ENCODE data around the gene ARHGAP29. TPM values are rescaled to one million over a fixed set of nuclear protein-coding genes. Genes with fewer than 3 reads are reported as not detected.
A peak's percentile ranks its signal among the peaks of the same experiment; 100 is the strongest.

The ARHGAP29 gene
- total RNA-seq, 1 experiment from 2014 or later, result 161 TPM

DNA sequence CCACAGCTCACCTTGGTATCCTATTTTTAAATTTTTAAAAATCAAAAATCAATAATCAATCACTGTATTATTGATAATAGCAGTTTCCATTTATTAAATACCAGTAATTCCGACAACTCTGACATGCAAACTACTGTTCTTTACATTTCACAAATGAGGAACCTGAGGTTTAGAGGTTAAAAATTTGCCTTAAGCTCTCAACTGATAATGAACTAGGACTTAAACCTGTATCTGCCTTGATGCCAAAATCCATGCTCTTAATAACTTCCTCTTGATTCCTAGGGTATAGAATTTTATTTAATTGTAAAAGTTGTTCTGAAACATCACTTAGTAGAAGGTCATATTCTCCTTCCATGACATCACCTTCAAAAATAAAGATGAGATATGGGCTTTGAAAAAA is 5.6 kb downstream of the ARHGAP29 start:
- Histone ChIP-seq H3K9ac (ENCODE audit: low read length) (peak overlapping the region; percentile 26), H2AFZ (ENCODE audit: low read length) (no peak overlapping the region), H3K27ac (ENCODE audit: low read length) (peak overlapping the region; percentile 25), H3K4me2 (ENCODE audit: low read length) (peak overlapping the region; percentile 84), H3K9me3 (ENCODE audit: low read length) (no peaks in the 10 kb centered on the region), H3K9me2 (replicated peaks; ENCODE audit: low read length) (no peaks in the 10 kb centered on the region), H3F3A (ENCODE audit: low read length, unreplicated experiment) (peaks cover 8% of the 10 kb centered on the region), H3K27me3 (ENCODE audit: low read length) (no peaks in the 10 kb centered on the region), H3K79me2 (ENCODE audit: low read length) (peaks cover 100% of the 10 kb centered on the region), H3K4me1 (ENCODE audit: insufficient read depth, low read length) (peaks cover 70% of the 10 kb centered on the region), H4K20me1 (ENCODE audit: low read length) (peaks cover 91% of the 10 kb centered on the region), H3K4me3 (ENCODE audit: low read length) (peak overlapping the region; percentile 96), H3K36me3 (ENCODE audit: low read depth, low read length) (peaks cover 63% of the 10 kb centered on the region)
- TF ChIP-seq EZH2phosphoT487 (IDR thresholded peaks at IDR 0.05; ENCODE audit: borderline replicate concordance, low read length) (no peak), EZH2 (IDR thresholded peaks at IDR 0.05; ENCODE audit: low read length, unreplicated experiment) (no peak)
- TF ChIP-seq, protein P1, sequence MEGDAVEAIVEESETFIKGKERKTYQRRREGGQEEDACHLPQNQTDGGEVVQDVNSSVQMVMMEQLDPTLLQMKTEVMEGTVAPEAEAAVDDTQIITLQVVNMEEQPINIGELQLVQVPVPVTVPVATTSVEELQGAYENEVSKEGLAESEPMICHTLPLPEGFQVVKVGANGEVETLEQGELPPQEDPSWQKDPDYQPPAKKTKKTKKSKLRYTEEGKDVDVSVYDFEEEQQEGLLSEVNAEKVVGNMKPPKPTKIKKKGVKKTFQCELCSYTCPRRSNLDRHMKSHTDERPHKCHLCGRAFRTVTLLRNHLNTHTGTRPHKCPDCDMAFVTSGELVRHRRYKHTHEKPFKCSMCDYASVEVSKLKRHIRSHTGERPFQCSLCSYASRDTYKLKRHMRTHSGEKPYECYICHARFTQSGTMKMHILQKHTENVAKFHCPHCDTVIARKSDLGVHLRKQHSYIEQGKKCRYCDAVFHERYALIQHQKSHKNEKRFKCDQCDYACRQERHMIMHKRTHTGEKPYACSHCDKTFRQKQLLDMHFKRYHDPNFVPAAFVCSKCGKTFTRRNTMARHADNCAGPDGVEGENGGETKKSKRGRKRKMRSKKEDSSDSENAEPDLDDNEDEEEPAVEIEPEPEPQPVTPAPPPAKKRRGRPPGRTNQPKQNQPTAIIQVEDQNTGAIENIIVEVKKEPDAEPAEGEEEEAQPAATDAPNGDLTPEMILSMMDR (conservative IDR thresholded peaks at IDR 0.05; ENCODE audit: low read depth, low read length), result no peak
- intact Hi-C loops (cut with micrococcal nuclease), result loop anchor here (5.0 to 10.0 kb wide), 3 partner anchors 44 to 183 kb away; partner anchors contain the start of gene ABCD3
- ChIA-PET CTCF (interaction anchor here (0.6 kb wide), 1 partner anchor 47 kb away, joined by 3 read pairs; no protein-coding TSS in a partner anchor), POLR2A (ENCODE audit: unreplicated experiment) (no interaction called here)
- no TSS peak for BruUV-seq (replicated peaks)
- ATAC-seq (no peak), DNase-seq (no peak)

DNA sequence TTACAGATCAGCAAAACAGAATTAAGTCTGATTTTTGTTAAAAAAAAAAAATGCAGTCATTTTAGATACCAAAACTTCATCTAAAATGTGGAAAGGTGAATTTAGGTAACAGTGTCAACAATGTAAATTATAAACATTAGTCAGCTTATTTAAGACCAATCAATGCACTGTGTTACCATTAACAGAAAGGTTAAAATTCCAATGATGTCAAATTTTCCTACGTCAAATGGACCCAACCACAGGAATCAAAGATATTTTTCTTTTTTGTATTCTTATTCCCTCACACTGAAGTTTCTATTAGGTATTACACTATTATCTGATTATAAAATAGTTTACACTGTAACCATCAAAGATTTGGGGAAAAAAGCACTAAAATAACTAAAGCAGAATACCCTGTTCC is 6.5 kb downstream of the ARHGAP29 start:
- CTCF ChIA-PET, result no interaction called here
- POLR2A ChIA-PET (ENCODE audit: unreplicated experiment), result no interaction called here
- H3K4me2 ChIP-seq (ENCODE audit: low read length), result peak overlapping the region; percentile 84
- no peaks in the 10 kb centered on the region for H3K27me3 ChIP-seq (ENCODE audit: low read length)
- TF ChIP-seq, protein P1 (conservative IDR thresholded peaks at IDR 0.05; ENCODE audit: low read depth, low read length), result no peak
- no peak for TF ChIP-seq EZH2phosphoT487 (IDR thresholded peaks at IDR 0.05; ENCODE audit: borderline replicate concordance, low read length)
- TF ChIP-seq EZH2 (IDR thresholded peaks at IDR 0.05; ENCODE audit: low read length, unreplicated experiment), result no peak
- no peak for DNase-seq
- peaks cover 76% of the 10 kb centered on the region for H3K4me1 ChIP-seq (ENCODE audit: insufficient read depth, low read length)
- no peak for ATAC-seq
- peak overlapping the region; percentile 25 for H3K27ac ChIP-seq (ENCODE audit: low read length)
- H3K4me3 ChIP-seq (ENCODE audit: low read length), result peak overlapping the region; percentile 96
- peaks cover 9% of the 10 kb centered on the region for H3F3A ChIP-seq (ENCODE audit: low read length, unreplicated experiment)
- H3K9me3 ChIP-seq (ENCODE audit: low read length), result no peaks in the 10 kb centered on the region
- H2AFZ ChIP-seq (ENCODE audit: low read length), result no peak overlapping the region
- H3K9ac ChIP-seq (ENCODE audit: low read length), result peak overlapping the region; percentile 26
- H3K36me3 ChIP-seq (ENCODE audit: low read depth, low read length), result peaks cover 67% of the 10 kb centered on the region
- no peaks in the 10 kb centered on the region for H3K9me2 ChIP-seq (replicated peaks; ENCODE audit: low read length)
- intact Hi-C loops (cut with micrococcal nuclease), result loop anchor here (5.0 to 10.0 kb wide), 3 partner anchors 44 to 184 kb away; partner anchors contain the start of gene ABCD3
- H4K20me1 ChIP-seq (ENCODE audit: low read length), result peaks cover 91% of the 10 kb centered on the region
- no TSS peak for BruUV-seq (replicated peaks)
- H3K79me2 ChIP-seq (ENCODE audit: low read length), result peaks cover 100% of the 10 kb centered on the region

DNA sequence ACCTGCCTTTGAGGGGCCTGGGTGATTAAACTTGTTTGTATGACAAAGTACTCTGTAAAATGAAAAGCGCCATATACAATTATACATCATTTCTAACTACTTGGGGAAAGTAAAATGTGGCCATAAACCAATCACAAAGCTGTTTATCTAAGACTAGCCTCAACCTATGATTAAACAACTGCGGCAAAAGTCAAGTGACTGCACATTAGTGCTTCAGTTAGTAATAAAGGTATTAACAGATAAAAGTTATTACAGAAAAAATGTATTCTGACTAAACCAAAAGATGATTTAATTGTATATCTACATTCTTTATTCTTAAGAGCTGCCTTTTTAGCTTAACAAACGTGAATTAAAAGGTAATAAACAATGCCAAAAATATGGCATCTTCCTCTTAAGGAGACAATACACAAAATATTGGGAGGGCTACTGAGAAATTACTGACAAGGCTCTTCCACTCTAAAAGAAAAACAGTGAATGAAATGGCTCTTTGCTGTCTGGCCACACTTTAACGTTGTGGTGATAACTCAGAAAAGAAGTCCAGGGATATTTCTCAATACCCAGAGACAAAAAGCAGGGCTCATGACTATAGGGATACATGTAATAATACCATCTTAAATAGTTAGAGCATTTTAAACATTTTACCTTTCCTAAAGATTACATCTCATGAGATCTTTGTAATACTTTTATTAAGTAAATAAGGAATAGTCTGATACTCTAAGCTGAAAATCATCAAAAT is 8.6 kb downstream of the ARHGAP29 start:
- no peak overlapping the region for H3K4me3 ChIP-seq (ENCODE audit: low read length)

More for the DNA sequence above, 8.6 kb downstream of the ARHGAP29 start:
- no peak overlapping the region for H3K27ac ChIP-seq (ENCODE audit: low read length)
- ATAC-seq (no peak), DNase-seq (no peak)
- BruUV-seq (replicated peaks), result no TSS peak
- TF ChIP-seq EZH2 (IDR thresholded peaks at IDR 0.05; ENCODE audit: low read length, unreplicated experiment) (no peak), EZH2phosphoT487 (IDR thresholded peaks at IDR 0.05; ENCODE audit: borderline replicate concordance, low read length) (no peak)
- TF ChIP-seq, protein P1 (conservative IDR thresholded peaks at IDR 0.05; ENCODE audit: low read depth, low read length), result no peak
- no peak overlapping the region for H3K9ac ChIP-seq (ENCODE audit: low read length)
- POLR2A ChIA-PET (ENCODE audit: unreplicated experiment), result interaction anchor here (0.6 kb wide), 2 partner anchors 9 to 94 kb away, joined by 3 read pairs; no protein-coding TSS in a partner anchor
- peaks cover 100% of the 10 kb centered on the region for H3K79me2 ChIP-seq (ENCODE audit: low read length)
- H3F3A ChIP-seq (ENCODE audit: low read length, unreplicated experiment), result peaks cover 22% of the 10 kb centered on the region
- peak overlapping the region; percentile 6 for H3K4me2 ChIP-seq (ENCODE audit: low read length)
- peaks cover 73% of the 10 kb centered on the region for H3K36me3 ChIP-seq (ENCODE audit: low read depth, low read length)
- H3K9me3 ChIP-seq (ENCODE audit: low read length), result no peaks in the 10 kb centered on the region
- H2AFZ ChIP-seq (ENCODE audit: low read length), result no peak overlapping the region
- peaks cover 71% of the 10 kb centered on the region for H3K4me1 ChIP-seq (ENCODE audit: insufficient read depth, low read length)
- peaks cover 84% of the 10 kb centered on the region for H4K20me1 ChIP-seq (ENCODE audit: low read length)
- intact Hi-C loops (cut with micrococcal nuclease), result no loop called here
- H3K27me3 ChIP-seq (ENCODE audit: low read length), result no peaks in the 10 kb centered on the region
- CTCF ChIA-PET, result interaction anchor here (1.0 kb wide), 1 partner anchor 203 kb away, joined by 3 read pairs; no protein-coding TSS in a partner anchor
- no peaks in the 10 kb centered on the region for H3K9me2 ChIP-seq (replicated peaks; ENCODE audit: low read length)
